ENCODE results near the gene CDPF1.
A peak's percentile ranks its signal among the peaks of the same experiment; 100 is the strongest.

CDPF1 gene

GRCh38 chr22:46256358-46256958 is 6.4 kb upstream of the CDPF1 start:
- no peak overlapping the region for H3K4me3 Mint-ChIP-seq
- intact Hi-C loops (cut with micrococcal nuclease), result no loop called here
- H3K27me3 Mint-ChIP-seq, result peaks cover 13% of the 10 kb centered on the region
- peaks cover 34% of the 10 kb centered on the region for H3K4me1 Mint-ChIP-seq (ENCODE audit: low read depth)
- H3K27ac Mint-ChIP-seq, result no peak overlapping the region
- H3K36me3 Mint-ChIP-seq (ENCODE audit: low read depth), result no peaks in the 10 kb centered on the region
- H3K9me3 Mint-ChIP-seq, result no peaks in the 10 kb centered on the region

GRCh38 chr22:46251816-46252380 is 1.8 kb upstream of the CDPF1 start:
- Mint-ChIP-seq H3K9me3 (no peaks in the 10 kb centered on the region), H3K27ac (no peak overlapping the region), H3K36me3 (ENCODE audit: low read depth) (peaks cover 15% of the 10 kb centered on the region), H3K27me3 (no peaks in the 10 kb centered on the region), H3K4me1 (ENCODE audit: low read depth) (peaks cover 28% of the 10 kb centered on the region), H3K4me3 (no peak overlapping the region)
- intact Hi-C loops (cut with micrococcal nuclease), result loop anchor here (5.0 kb wide), 1 partner anchor 40 kb away; no protein-coding TSS in a partner anchor

GRCh38 chr22:46251266-46251665 is 1.2 kb upstream of the CDPF1 start:
- Mint-ChIP-seq H3K4me3 (peak overlapping the region; percentile 90), H3K27me3 (no peaks in the 10 kb centered on the region), H3K27ac (peak overlapping the region; percentile 91), H3K4me1 (ENCODE audit: low read depth) (peaks cover 28% of the 10 kb centered on the region), H3K36me3 (ENCODE audit: low read depth) (peaks cover 22% of the 10 kb centered on the region), H3K9me3 (no peaks in the 10 kb centered on the region)
- intact Hi-C loops (cut with micrococcal nuclease), result loop anchor here (5.0 kb wide), 1 partner anchor 41 kb away; no protein-coding TSS in a partner anchor

GRCh38 chr22:46250783-46251125 is 661 bp upstream of the CDPF1 start:
- intact Hi-C loops (cut with micrococcal nuclease), result loop anchor here (5.0 kb wide), 1 partner anchor 42 kb away; no protein-coding TSS in a partner anchor
- H3K9me3 Mint-ChIP-seq, result no peaks in the 10 kb centered on the region
- H3K27me3 Mint-ChIP-seq, result no peaks in the 10 kb centered on the region
- H3K36me3 Mint-ChIP-seq (ENCODE audit: low read depth), result peaks cover 25% of the 10 kb centered on the region
- H3K27ac Mint-ChIP-seq, result peak overlapping the region; percentile 91
- H3K4me3 Mint-ChIP-seq, result peak overlapping the region; percentile 90
- H3K4me1 Mint-ChIP-seq (ENCODE audit: low read depth), result peaks cover 28% of the 10 kb centered on the region

- peaks cover 26% of the 10 kb centered on the region for H3K4me1 Mint-ChIP-seq (ENCODE audit: low read depth)
- intact Hi-C loops (cut with micrococcal nuclease), result loop anchor here (10.0 kb wide), 1 partner anchor 93 kb away; the partner anchor contains the start of gene PPARA
- no peak overlapping the region for H3K4me3 Mint-ChIP-seq
- H3K27me3 Mint-ChIP-seq, result no peaks in the 10 kb centered on the region
- H3K27ac Mint-ChIP-seq, result no peak overlapping the region
- no peaks in the 10 kb centered on the region for H3K9me3 Mint-ChIP-seq
- peaks cover 43% of the 10 kb centered on the region for H3K36me3 Mint-ChIP-seq (ENCODE audit: low read depth)
Measured at GRCh38 chr22:46247443-46247975, 2.6 kb downstream of the CDPF1 start.

GRCh38 chr22:46246178-46246577 is 3.9 kb downstream of the CDPF1 start:
- Mint-ChIP-seq H3K36me3 (ENCODE audit: low read depth) (peaks cover 43% of the 10 kb centered on the region), H3K4me1 (ENCODE audit: low read depth) (peaks cover 20% of the 10 kb centered on the region), H3K27me3 (no peaks in the 10 kb centered on the region), H3K27ac (no peak overlapping the region), H3K4me3 (no peak overlapping the region), H3K9me3 (no peaks in the 10 kb centered on the region)
- intact Hi-C loops (cut with micrococcal nuclease), result loop anchor here (10.0 kb wide), 1 partner anchor 91 kb away; the partner anchor contains the start of gene PPARA

- H3K27me3 Mint-ChIP-seq, result no peaks in the 10 kb centered on the region
- H3K9me3 Mint-ChIP-seq, result no peaks in the 10 kb centered on the region
- intact Hi-C loops (cut with micrococcal nuclease), result loop anchor here (10.0 kb wide), 1 partner anchor 91 kb away; the partner anchor contains the start of gene PPARA
- peaks cover 38% of the 10 kb centered on the region for H3K36me3 Mint-ChIP-seq (ENCODE audit: low read depth)
- no peak overlapping the region for H3K4me3 Mint-ChIP-seq
- no peak overlapping the region for H3K27ac Mint-ChIP-seq
- peaks cover 20% of the 10 kb centered on the region for H3K4me1 Mint-ChIP-seq (ENCODE audit: low read depth)
Measured at GRCh38 chr22:46245511-46245910, 4.6 kb downstream of the CDPF1 start.

GRCh38 chr22:46244771-46245170 is 5.3 kb downstream of the CDPF1 start:
- intact Hi-C loops (cut with micrococcal nuclease), result loop anchor here (10.0 kb wide), 1 partner anchor 90 kb away; the partner anchor contains the start of gene PPARA
- Mint-ChIP-seq H3K9me3 (no peaks in the 10 kb centered on the region), H3K4me3 (no peak overlapping the region), H3K4me1 (ENCODE audit: low read depth) (peaks cover 26% of the 10 kb centered on the region), H3K27ac (no peak overlapping the region), H3K36me3 (ENCODE audit: low read depth) (peaks cover 34% of the 10 kb centered on the region), H3K27me3 (no peaks in the 10 kb centered on the region)

- no peaks in the 10 kb centered on the region for H3K9me3 Mint-ChIP-seq
- H3K4me3 Mint-ChIP-seq, result no peak overlapping the region
- no peak overlapping the region for H3K27ac Mint-ChIP-seq
- intact Hi-C loops (cut with micrococcal nuclease), result loop anchor here (10.0 kb wide), 1 partner anchor 87 kb away; the partner anchor contains the start of gene PPARA
- H3K36me3 Mint-ChIP-seq (ENCODE audit: low read depth), result peaks cover 57% of the 10 kb centered on the region
- H3K27me3 Mint-ChIP-seq, result no peaks in the 10 kb centered on the region
- peaks cover 24% of the 10 kb centered on the region for H3K4me1 Mint-ChIP-seq (ENCODE audit: low read depth)
Measured at GRCh38 chr22:46242076-46242475, 8.0 kb downstream of the CDPF1 start.

- no peak overlapping the region for H3K27ac Mint-ChIP-seq
- peaks cover 57% of the 10 kb centered on the region for H3K36me3 Mint-ChIP-seq (ENCODE audit: low read depth)
- intact Hi-C loops (cut with micrococcal nuclease), result loop anchor here (10.0 kb wide), 1 partner anchor 87 kb away; the partner anchor contains the start of gene PPARA
- no peaks in the 10 kb centered on the region for H3K27me3 Mint-ChIP-seq
- H3K4me1 Mint-ChIP-seq (ENCODE audit: low read depth), result peaks cover 24% of the 10 kb centered on the region
- no peaks in the 10 kb centered on the region for H3K9me3 Mint-ChIP-seq
- no peak overlapping the region for H3K4me3 Mint-ChIP-seq
Measured at GRCh38 chr22:46241396-46242007, 8.6 kb downstream of the CDPF1 start.

GRCh38 chr22:46240907-46241306 is 9.2 kb downstream of the CDPF1 start:
- Mint-ChIP-seq H3K27me3 (no peaks in the 10 kb centered on the region), H3K36me3 (ENCODE audit: low read depth) (peaks cover 57% of the 10 kb centered on the region), H3K4me3 (no peak overlapping the region), H3K9me3 (no peaks in the 10 kb centered on the region), H3K4me1 (ENCODE audit: low read depth) (peaks cover 24% of the 10 kb centered on the region), H3K27ac (no peak overlapping the region)
- intact Hi-C loops (cut with micrococcal nuclease), result loop anchor here (10.0 kb wide), 1 partner anchor 86 kb away; the partner anchor contains the start of gene PPARA

- Mint-ChIP-seq H3K9me3 (no peaks in the 10 kb centered on the region), H3K27ac (no peak overlapping the region), H3K4me3 (no peak overlapping the region)
Measured at GRCh38 chr22:46240506-46240905, 9.6 kb downstream of the CDPF1 start.

GRCh38 chr22:46240073-46240472 is 10.0 kb downstream of the CDPF1 start:
- H3K4me1 Mint-ChIP-seq (ENCODE audit: low read depth), result peaks cover 24% of the 10 kb centered on the region
- H3K27ac Mint-ChIP-seq, result no peak overlapping the region
- no peaks in the 10 kb centered on the region for H3K9me3 Mint-ChIP-seq
- intact Hi-C loops (cut with micrococcal nuclease), result loop anchor here (10.0 kb wide), 1 partner anchor 85 kb away; the partner anchor contains the start of gene PPARA
- H3K27me3 Mint-ChIP-seq, result no peaks in the 10 kb centered on the region
- peaks cover 62% of the 10 kb centered on the region for H3K36me3 Mint-ChIP-seq (ENCODE audit: low read depth)
- no peak overlapping the region for H3K4me3 Mint-ChIP-seq

More at GRCh38 chr22:46240506-46240905, 9.6 kb downstream of the CDPF1 start:
- Mint-ChIP-seq H3K27me3 (no peaks in the 10 kb centered on the region), H3K36me3 (ENCODE audit: low read depth) (peaks cover 61% of the 10 kb centered on the region), H3K4me1 (ENCODE audit: low read depth) (peaks cover 24% of the 10 kb centered on the region)
- intact Hi-C loops (cut with micrococcal nuclease), result loop anchor here (10.0 kb wide), 1 partner anchor 86 kb away; the partner anchor contains the start of gene PPARA
